Measurements from ENCODE around the gene PDF.

- TF ChIP-seq, protein P1, sequence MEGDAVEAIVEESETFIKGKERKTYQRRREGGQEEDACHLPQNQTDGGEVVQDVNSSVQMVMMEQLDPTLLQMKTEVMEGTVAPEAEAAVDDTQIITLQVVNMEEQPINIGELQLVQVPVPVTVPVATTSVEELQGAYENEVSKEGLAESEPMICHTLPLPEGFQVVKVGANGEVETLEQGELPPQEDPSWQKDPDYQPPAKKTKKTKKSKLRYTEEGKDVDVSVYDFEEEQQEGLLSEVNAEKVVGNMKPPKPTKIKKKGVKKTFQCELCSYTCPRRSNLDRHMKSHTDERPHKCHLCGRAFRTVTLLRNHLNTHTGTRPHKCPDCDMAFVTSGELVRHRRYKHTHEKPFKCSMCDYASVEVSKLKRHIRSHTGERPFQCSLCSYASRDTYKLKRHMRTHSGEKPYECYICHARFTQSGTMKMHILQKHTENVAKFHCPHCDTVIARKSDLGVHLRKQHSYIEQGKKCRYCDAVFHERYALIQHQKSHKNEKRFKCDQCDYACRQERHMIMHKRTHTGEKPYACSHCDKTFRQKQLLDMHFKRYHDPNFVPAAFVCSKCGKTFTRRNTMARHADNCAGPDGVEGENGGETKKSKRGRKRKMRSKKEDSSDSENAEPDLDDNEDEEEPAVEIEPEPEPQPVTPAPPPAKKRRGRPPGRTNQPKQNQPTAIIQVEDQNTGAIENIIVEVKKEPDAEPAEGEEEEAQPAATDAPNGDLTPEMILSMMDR (IDR thresholded peaks at IDR 0.05) = no peak
- TF ChIP-seq EP300 (IDR thresholded peaks at IDR 0.05) (no peak), POLR2A (IDR thresholded peaks at IDR 0.05) (no peak)
Measured at GRCh38 chr16:69378760-69379159, 48.4 kb upstream of the PDF start.

Data from sigmoid colon (tissue), 4 donors.